Esophagus muscularis mucosa (tissue), 3 donors: ENCODE data around the gene ESR2.

Experiments
- POLR2A ChIP-seq: fragments of 450-650 bp; IDR thresholded peaks from one replicate; pipeline ENCODE4 v1.6.1; 2017; ENCODE audit warnings: antibody characterized with exemption, moderate library complexity, mild to moderate bottlenecking, low read depth
- POLR2AphosphoS5 ChIP-seq, 2 donors: sonication (generic); formaldehyde crosslinking; IDR thresholded peaks; one replicate each; pipeline ENCODE4 v1.6.1; 2017; ENCODE audit warnings: antibody characterized with exemption in 2 of 2
- TF ChIP-seq, protein P1 (sequence below), 3 experiments: fragments of 200-600 bp in 2 of 3; fragments of 450-650 bp in 1 of 3; sonication (generic) in 2 of 3; IDR thresholded peaks; one replicate each; pipeline ENCODE4 v1.5.1; 2017 to 2019; ENCODE audit warnings: antibody characterized with exemption in 3 of 3, mild to moderate bottlenecking in 2 of 3, moderate library complexity in 1 of 3

- TF ChIP-seq POLR2A = no peak
- TF ChIP-seq, protein P1, sequence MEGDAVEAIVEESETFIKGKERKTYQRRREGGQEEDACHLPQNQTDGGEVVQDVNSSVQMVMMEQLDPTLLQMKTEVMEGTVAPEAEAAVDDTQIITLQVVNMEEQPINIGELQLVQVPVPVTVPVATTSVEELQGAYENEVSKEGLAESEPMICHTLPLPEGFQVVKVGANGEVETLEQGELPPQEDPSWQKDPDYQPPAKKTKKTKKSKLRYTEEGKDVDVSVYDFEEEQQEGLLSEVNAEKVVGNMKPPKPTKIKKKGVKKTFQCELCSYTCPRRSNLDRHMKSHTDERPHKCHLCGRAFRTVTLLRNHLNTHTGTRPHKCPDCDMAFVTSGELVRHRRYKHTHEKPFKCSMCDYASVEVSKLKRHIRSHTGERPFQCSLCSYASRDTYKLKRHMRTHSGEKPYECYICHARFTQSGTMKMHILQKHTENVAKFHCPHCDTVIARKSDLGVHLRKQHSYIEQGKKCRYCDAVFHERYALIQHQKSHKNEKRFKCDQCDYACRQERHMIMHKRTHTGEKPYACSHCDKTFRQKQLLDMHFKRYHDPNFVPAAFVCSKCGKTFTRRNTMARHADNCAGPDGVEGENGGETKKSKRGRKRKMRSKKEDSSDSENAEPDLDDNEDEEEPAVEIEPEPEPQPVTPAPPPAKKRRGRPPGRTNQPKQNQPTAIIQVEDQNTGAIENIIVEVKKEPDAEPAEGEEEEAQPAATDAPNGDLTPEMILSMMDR (IDR thresholded peaks at IDR 0.05) = no peak
- no peak for TF ChIP-seq POLR2AphosphoS5 (IDR thresholded peaks at IDR 0.05)
Measured at GRCh38 chr14:64069634-64070359, 224.4 kb downstream of the ESR2 start.
